AG20443 (cell line): ENCODE data around the gene CSF1R.

Experiments
- DNase-seq: peaks from one replicate; pipeline ENCODE4 v3.0.0; 2012; ENCODE audit warnings: low spot score, mixed read lengths

CSF1R gene

GRCh38 chr5:150120617-150121447, 34.5 kb upstream of the CSF1R start:
- DNase-seq: no peak

GRCh38 chr5:150120062-150120441, 33.7 kb upstream of the CSF1R start:
- DNase-seq: no peak

GRCh38 chr5:150119421-150120061, 33.2 kb upstream of the CSF1R start:
- DNase-seq: no peak

GRCh38 chr5:150118561-150119229, 32.3 kb upstream of the CSF1R start:
- no peak for DNase-seq

- DNase-seq: no peak
These were observed 31.7 kb upstream of the CSF1R start for GRCh38 chr5:150117945-150118560.

- DNase-seq: peak; percentile 52
These were observed 30.5 kb upstream of the CSF1R start for GRCh38 chr5:150116667-150117400.

GRCh38 chr5:150114773-150115408, 28.5 kb upstream of the CSF1R start:
- DNase-seq: no peak

GRCh38 chr5:150114102-150114641, 27.8 kb upstream of the CSF1R start:
- no peak for DNase-seq

- DNase-seq: peak; percentile 64
These were observed 26.8 kb upstream of the CSF1R start for GRCh38 chr5:150113047-150113744.

- DNase-seq: peak; percentile 95
These were observed 26.1 kb upstream of the CSF1R start for GRCh38 chr5:150112201-150113046.

GRCh38 chr5:150111122-150111521, 24.8 kb upstream of the CSF1R start:
- DNase-seq: no peak

GRCh38 chr5:150109921-150110320, 23.6 kb upstream of the CSF1R start:
- DNase-seq: no peak

- DNase-seq: peak; percentile 7
These were observed 22.6 kb upstream of the CSF1R start for GRCh38 chr5:150108711-150109514.

- DNase-seq: peak; percentile 75
These were observed 21.6 kb upstream of the CSF1R start for GRCh38 chr5:150107909-150108447.

GRCh38 chr5:150106674-150107426, 20.5 kb upstream of the CSF1R start:
- peak; percentile 4 for DNase-seq

GRCh38 chr5:150105928-150106615, 19.7 kb upstream of the CSF1R start:
- peak; percentile 7 for DNase-seq

- no peak for DNase-seq
These were observed 18.2 kb upstream of the CSF1R start for GRCh38 chr5:150104550-150104870.
